GM19438 (cell line): ENCODE measurements around the gene DNAH17.

Experiments used
- ATAC-seq: cut with Tn5 transposase; IDR thresholded peaks from one replicate; pipeline ENCODE4 v1.9.1; 2021; ENCODE audit warnings: low read depth; ENCODE audit not compliant: unreplicated experiment

Gene DNAH17

DNA sequence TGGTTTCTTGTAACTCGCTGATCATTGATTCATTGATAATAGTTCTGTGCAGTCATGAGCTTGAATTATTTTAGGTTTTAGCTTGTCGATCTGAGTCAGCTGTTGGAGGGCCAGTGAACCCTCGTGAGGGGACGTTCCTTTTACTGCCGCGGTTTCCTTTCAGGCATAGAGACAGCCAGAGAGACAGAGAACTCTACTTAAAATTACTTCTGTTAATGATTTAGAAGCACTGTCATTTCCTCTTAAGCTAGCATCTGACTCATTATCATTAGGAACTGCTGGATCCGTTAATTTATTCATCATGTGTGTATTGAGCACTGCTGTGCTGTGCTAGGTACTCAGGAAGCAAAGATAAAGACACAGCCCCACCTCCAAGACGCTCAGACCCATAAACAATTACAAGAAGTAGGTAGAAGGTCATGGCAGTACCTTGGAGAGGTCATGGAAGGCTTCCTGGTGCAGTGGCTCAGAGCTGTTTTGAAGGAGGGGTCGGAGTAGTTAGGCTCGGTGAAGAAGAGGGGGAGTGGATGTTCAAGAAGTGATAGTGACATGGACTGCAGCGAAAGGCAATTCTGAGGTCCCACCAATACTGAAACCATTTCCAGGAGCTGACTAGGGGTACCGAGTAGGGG, 195.5 kb downstream of the DNAH17 start:
- no peak for ATAC-seq

DNA sequence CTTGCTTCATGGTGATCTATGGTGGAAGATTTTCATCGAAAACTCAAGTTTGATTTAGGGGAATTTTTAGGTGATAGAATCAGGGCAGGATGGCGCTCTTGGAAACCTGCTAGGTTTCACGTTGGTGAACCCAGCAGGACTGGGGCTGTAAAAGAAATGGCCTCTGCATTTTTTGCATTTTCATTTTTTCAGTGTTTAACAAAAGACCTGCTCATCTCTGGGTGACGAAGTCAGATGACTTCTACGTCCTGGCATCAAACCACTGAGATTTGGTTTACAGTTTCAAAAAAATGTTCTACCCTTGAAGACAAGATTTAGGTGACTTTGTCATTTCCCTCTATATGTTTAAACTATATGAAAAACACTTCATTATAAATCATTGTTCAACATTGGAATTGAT, 196.8 kb downstream of the DNAH17 start:
- no peak for ATAC-seq

DNA sequence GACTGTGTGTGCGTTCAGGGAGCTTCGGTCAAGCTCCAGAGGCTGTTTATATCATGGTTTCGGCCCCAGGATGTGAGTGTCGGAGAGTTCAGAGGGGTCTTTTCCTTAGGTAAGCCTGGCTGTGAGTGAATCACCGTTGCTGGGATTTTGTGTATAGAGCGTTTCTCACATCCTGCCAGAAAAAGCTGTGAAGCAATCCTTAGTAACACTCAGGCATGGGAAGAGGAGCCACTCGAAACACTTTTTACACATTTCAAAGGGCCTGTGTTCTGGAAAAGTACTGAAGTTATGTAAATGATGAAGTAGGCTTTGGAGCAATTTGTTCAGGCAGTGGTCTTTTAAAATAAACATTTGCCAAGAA, 198.1 kb downstream of the DNAH17 start:
- ATAC-seq, result no peak

DNA sequence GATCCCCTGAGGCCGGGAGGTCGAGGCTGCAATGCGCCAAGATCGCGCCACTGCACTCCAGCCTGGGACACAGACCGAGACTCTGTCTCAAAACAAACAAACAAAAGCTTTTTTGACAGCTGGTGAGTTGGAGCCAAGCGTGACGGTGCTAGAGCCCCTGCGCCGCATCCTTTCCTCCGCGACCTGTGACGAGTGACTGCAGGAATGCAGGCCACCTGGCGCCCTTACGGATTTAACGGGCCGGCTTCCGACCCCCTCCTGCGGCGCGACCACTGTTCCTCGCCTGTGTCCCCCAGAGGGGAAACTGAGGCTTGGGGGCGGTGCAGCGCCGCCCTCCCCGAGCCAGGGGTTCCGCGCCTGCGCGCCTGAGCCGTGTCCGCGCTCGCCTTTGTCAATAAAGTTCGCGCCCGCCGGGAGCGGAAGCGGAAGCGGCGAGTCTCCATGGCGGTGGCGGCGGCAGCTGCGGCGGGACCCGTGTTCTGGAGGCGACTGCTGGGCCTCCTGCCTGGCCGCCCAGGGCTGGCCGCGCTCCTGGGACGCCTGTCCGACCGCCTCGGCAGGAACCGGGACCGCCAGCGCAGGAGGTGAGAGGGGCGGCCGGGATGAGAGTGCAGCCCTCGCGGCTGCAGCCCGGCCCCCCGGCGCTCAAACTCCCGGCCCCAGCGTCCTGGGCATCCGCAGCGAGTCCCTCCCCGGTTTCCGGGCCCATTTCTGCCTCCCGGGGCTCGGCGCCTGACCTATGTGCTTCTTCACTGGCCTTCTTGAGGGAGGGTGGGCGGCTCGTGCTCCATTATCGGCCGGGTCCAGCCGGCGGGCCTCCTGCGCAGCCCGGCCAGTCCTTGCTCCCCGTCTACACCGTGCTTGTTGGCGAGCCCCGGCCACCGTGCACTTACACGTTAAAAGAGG, 198.7 kb downstream of the DNAH17 start, which contains the start of gene PGS1:
TSS of gene PGS1 (plus strand) at position 425 of the 906 bp plus-strand sequence. CDS start at position 442, 17 bp downstream.
- ATAC-seq, result no peak

DNA sequence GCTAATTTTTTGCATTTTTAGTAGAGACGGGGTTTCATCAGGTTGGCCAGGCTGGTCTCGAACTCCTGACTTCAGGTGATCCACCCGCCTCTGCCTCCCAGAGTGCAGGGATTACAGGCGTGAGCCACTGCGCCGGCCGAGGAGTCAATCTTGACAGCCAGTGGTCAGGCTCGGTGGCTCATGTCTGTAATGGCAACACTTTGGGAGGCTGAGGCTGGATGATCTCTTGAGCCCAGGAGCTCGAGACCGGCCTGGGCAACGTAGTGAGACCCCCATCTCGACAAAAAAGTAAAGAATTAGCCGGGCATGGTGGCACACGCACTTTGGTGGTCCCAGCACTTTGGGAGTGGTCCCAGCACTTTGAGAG, 199.4 kb downstream of the DNAH17 start:
- no peak for ATAC-seq

DNA sequence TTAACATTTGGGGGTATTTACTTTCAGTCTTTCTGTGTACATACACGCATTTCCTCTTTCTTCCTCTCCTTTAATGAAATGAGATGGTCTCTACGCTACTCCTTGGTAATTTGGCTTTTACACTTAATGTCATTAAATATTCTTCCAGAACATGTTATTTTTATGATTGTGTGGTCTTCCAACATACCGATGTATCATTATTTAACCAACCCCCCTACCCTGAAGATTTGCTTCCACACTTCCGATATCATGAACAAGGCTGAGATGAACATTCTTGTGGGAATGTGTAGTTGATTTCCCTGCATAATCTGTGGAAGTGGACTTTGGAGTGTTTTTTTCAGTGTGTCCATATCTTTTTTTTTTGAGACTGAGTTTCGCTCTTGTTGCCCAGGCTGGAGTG, 201.0 kb downstream of the DNAH17 start:
- ATAC-seq, result no peak

DNA sequence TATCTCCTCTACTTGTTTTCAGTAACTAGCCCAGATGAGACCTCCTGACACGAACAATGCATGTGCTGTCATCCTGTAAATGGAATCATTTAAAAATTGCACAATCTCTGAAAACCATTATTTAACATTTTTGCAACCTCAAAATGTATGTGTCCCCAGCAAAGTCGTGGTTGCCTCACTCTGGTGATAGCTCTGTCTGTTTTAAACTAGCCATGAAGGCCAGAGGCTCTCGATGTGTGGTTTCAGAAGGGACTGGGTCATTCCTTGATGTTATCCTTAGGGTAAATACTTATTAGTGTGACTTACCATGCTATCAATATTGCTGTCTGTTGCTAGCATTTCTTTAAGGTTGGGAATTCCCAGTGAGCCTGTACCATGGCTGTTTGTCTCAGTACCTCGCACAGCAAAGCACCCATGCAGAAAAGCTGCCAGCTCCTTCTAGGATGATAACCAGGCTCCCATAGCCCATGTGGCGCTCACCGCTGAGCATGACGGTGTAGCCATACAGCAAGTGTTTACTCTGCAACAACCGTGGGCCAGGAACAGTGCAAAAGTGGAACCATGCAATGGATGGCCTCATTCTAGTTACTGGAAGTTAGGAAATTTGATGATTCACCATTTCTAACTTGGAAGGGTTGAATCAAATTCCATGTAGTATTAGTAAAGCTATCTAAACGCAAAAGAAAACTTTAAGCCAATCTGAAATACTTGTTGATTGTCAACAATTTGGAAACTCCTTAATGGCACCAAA, 201.6 kb downstream of the DNAH17 start:
- no peak for ATAC-seq

DNA sequence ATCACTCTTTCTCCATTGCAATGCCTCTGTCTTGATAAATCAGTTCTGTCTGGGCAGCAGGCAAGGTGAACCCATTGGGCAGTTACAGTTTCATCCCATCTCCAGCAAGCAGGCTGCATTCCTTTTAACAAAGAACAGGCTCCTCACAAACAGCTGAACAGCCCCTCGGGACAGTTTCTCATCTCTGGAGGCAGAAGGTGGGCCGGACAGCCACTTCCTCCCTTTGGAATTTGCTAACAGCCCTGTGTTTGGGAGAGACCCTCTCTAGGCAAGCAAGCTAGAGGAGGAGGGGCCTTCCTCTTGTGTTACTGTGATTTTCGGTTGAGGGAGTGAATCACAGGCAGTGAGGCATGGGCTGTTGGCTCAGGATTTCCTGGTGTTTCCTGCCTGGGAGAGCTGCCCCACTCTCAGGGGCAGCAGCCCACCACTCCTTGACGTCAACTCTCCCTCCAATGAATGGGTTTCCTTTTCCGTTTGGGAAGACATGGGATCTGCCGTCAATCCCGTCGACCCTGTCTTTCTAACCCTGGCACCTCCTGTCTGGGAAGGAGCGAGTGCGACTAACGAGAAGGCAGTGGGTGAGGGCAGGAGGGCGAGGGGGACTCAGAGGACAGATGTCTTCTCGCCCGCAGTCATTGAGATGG, 202.4 kb downstream of the DNAH17 start:
- ATAC-seq, result no peak

DNA sequence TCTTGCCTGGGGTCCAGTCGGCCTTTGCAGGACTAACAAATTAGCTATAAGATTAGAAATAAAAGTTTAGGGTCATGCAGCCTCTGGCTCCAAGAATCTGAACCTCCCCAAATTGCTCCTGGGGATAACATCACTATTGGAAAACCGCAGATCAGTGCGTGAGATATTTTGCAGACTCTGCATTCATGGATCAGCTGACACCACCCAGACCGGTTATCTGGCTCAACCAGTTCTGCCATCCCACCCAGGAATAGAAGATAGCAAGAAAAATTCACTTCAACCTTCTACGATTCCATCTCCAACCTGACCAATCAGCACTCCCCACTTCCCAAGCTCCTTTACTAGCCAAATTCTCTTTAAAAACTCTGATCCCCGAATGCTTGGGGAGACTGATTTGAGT, 203.0 kb downstream of the DNAH17 start:
- ATAC-seq, result no peak
